ENCODE data around the gene HSPA12B. TPM values are rescaled to one million over a fixed set of nuclear protein-coding genes. Genes with fewer than 3 reads are reported as not detected.

HSPA12B gene
- total RNA-seq, 4 donors from 2014 or later = 0.64 to 4.6 (median 1.8) TPM

GRCh38 chr20:3733119-3733995, 872 bp downstream of the HSPA12B start:
- no peak for DNase-seq
- Histone ChIP-seq H3K36me3 (no peaks in the 10 kb centered on the region), H3K27ac (peak overlapping the region; percentile 35 to 83 (median 68)), H3K4me3 (peak overlapping the region; percentile 12 to 64 (median 46)), H3K9me3 (no peaks in the 10 kb centered on the region), H3K27me3 (peaks cover 0 to 51% (median 2%) of the 10 kb centered on the region in 4 donors), H3K4me1 (peaks cover 4 to 54% (median 10%) of the 10 kb centered on the region in 3 donors)
- TF ChIP-seq, protein P1, sequence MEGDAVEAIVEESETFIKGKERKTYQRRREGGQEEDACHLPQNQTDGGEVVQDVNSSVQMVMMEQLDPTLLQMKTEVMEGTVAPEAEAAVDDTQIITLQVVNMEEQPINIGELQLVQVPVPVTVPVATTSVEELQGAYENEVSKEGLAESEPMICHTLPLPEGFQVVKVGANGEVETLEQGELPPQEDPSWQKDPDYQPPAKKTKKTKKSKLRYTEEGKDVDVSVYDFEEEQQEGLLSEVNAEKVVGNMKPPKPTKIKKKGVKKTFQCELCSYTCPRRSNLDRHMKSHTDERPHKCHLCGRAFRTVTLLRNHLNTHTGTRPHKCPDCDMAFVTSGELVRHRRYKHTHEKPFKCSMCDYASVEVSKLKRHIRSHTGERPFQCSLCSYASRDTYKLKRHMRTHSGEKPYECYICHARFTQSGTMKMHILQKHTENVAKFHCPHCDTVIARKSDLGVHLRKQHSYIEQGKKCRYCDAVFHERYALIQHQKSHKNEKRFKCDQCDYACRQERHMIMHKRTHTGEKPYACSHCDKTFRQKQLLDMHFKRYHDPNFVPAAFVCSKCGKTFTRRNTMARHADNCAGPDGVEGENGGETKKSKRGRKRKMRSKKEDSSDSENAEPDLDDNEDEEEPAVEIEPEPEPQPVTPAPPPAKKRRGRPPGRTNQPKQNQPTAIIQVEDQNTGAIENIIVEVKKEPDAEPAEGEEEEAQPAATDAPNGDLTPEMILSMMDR (IDR thresholded peaks at IDR 0.05) = no peak
- TF ChIP-seq POLR2A (IDR thresholded peaks at IDR 0.05) = no peak
- intact Hi-C loops (cut with DNase I) = no loop called here
- 86 to 94% methylated on average over 6 to 9 of the region's 20 CpGs for WGBS, 2 donors

GRCh38 chr20:3734111-3734843, 1.8 kb downstream of the HSPA12B start:
- H3K27ac ChIP-seq = peak overlapping the region in 3 of 4 donors; percentile 65 to 83 (median 70)
- H3K36me3 ChIP-seq = no peaks in the 10 kb centered on the region
- no peak for DNase-seq
- H3K4me1 ChIP-seq = peaks cover 3 to 53% (median 10%) of the 10 kb centered on the region in 3 donors
- no peaks in the 10 kb centered on the region for H3K9me3 ChIP-seq
- H3K27me3 ChIP-seq = peaks cover 0 to 43% (median 2%) of the 10 kb centered on the region in 4 donors
- 55 to 63% methylated on average over 11 to 12 of the region's 12 CpGs for WGBS, 2 donors
- peak overlapping the region in 2 of 4 donors; percentile 49 to 64 for H3K4me3 ChIP-seq
- intact Hi-C loops (cut with DNase I) = no loop called here
- TF ChIP-seq, protein P1 (IDR thresholded peaks at IDR 0.05) = no peak
- no peak for TF ChIP-seq POLR2A (IDR thresholded peaks at IDR 0.05)

DNA sequence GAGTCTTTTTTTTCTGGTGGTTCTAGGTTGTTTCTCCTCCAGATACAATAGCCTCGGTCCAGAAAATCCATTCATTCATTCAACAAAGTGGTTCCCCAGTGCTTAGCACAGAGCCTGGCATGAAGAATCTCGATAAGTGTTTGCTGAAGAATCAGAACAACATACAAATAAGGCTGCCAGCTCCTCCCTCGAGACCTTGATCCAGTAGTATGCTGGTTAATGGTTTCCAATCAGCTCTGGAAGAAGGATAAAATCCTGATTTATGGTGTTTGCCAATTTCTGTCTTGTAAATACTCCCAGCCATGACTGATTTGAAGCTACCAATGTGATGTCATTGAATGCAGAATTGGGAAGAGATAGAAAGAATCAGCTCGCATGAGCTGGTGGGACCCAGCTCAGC, 3.3 kb downstream of the HSPA12B start:
- DNase-seq = no peak
- intact Hi-C loops (cut with DNase I) = no loop called here
- 65 to 82% methylated on average over 3 to 4 of the region's 4 CpGs for WGBS, 2 donors
- no peak for TF ChIP-seq POLR2A (IDR thresholded peaks at IDR 0.05)
- TF ChIP-seq, protein P1 (IDR thresholded peaks at IDR 0.05) = no peak
- H3K27me3 ChIP-seq = peaks cover 0 to 32% (median 2%) of the 10 kb centered on the region in 4 donors
- H3K4me1 ChIP-seq = peaks cover 3 to 63% (median 10%) of the 10 kb centered on the region in 3 donors
- no peak overlapping the region for H3K4me3 ChIP-seq
- no peaks in the 10 kb centered on the region for H3K36me3 ChIP-seq
- no peaks in the 10 kb centered on the region for H3K9me3 ChIP-seq
- no peak overlapping the region for H3K27ac ChIP-seq

DNA sequence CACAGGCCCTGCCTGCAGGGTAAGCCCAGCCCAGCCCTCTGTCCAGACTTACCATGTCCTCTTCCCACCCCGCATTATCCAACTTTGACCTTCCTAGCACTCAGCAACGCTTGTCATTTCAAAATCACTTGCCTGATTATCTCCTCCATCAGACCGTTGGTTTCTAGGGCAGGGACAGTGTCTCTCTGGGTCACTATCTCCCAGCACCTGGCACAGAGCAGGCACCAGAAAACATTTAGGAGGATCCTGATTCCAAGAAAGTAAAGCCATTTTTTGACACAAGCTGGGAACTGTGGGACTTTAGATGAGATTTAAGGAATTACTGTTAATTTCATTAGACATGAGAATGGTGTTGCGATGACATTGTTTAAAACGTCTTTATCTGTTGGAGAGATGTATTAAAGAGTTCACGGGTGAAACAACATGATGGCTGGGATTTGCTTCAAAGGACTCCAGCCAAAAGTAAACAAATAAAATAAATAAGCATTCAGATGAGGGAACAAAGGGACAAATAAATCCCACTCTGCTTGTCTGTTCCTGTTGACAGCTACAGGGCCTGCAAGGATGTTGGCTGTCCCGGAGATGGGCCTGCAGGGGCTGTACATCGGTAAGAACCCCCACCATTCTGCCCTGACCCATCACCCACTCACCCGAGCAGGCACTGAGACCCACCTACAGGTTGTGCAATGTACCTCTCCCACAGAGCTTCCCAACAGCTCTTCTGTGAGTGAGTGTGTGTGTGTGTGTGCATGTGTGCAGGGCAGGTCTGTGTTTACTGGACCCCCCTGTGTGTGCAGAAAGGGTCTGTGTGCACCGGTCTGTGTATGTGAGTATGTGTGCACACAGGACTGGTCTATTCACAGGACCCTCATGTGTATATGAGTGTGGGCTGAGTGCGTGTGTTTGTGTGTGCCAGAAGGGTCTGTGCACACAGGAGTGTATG, 5.9 kb downstream of the HSPA12B start:
- H3K4me1 ChIP-seq = peaks cover 0 to 48% (median 3%) of the 10 kb centered on the region in 3 donors
- peak overlapping the region in 1 of 4 donors; percentile 13 for H3K27ac ChIP-seq
- DNase-seq = no peak
- peaks cover 0 to 10% (median 0%) of the 10 kb centered on the region in 4 donors for H3K27me3 ChIP-seq
- no peak for TF ChIP-seq POLR2A (IDR thresholded peaks at IDR 0.05)
- TF ChIP-seq, protein P1 (IDR thresholded peaks at IDR 0.05) = no peak
- no peak overlapping the region for H3K4me3 ChIP-seq
- intact Hi-C loops (cut with DNase I) = no loop called here
- no peaks in the 10 kb centered on the region for H3K36me3 ChIP-seq
- 47 to 69% methylated on average over 9 to 11 of the region's 11 CpGs for WGBS, 2 donors
- no peaks in the 10 kb centered on the region for H3K9me3 ChIP-seq

All from esophagus squamous epithelium (tissue), 5 donors.